Thyroid gland (tissue), 4 donors: Measurements from ENCODE around the gene PDGFA. TPM values are rescaled to one million over a fixed set of nuclear protein-coding genes. Genes with fewer than 3 reads are reported as not detected.
"Not testable (repeated sequence)": the region's sequence is repeated elsewhere in the genome, so short reads cannot be mapped to it uniquely, and the experiment has no call there.

Experiments used
- DNase-seq, 2 donors: peaks; one replicate each; pipeline ENCODE4 v3.0.0-alpha.2; 2019
- H3K27ac ChIP-seq, 3 donors: fragments of 200-600 bp; sonication (generic); 1 replicate in 2 of 3; 2 replicates in 1 of 3; pipeline ENCODE4 v1.5.1; 2016 to 2019; ENCODE audit warnings: mild to moderate bottlenecking in 1 of 3, moderate library complexity in 1 of 3
- H3K27me3 ChIP-seq: fragments of 200-600 bp; sonication (generic); one replicate; pipeline ENCODE4 v1.5.1; 2019
- H3K36me3 ChIP-seq, 2 donors: fragments of 200-600 bp; sonication (generic); one replicate each; pipeline ENCODE4 v1.5.1; 2016 to 2019
- H3K4me1 ChIP-seq, 2 donors: fragments of 200-600 bp; sonication (generic); one replicate each; pipeline ENCODE4 v1.5.1; 2017 to 2019
- H3K4me3 ChIP-seq, 3 donors: fragments of 200-600 bp; sonication (generic); replicated peaks in 1 of 3; 1 replicate in 2 of 3; 2 replicates in 1 of 3; pipeline ENCODE4 v1.5.1; 2016; ENCODE audit warnings: mild to moderate bottlenecking in 1 of 3
- H3K9me3 ChIP-seq: fragments of 200-600 bp; sonication (generic); one replicate; pipeline ENCODE4 v1.5.1; 2017
- CTCF ChIP-seq, 6 experiments: fragments of 200-600 bp in 3 of 6; fragments of 450-650 bp in 3 of 6; sonication (generic) in 3 of 6; IDR thresholded peaks; one replicate each; pipeline ENCODE4 v1.5.1; 2016 to 2019; ENCODE audit warnings: antibody characterized with exemption in 6 of 6, mild to moderate bottlenecking in 2 of 6, inconsistent platforms in 1 of 6, moderate library complexity in 1 of 6
- POLR2A ChIP-seq, 2 donors: fragments of 450-650 bp; IDR thresholded peaks; one replicate each; pipeline ENCODE4 v1.6.1; 2017; ENCODE audit warnings: antibody characterized with exemption in 2 of 2, mild to moderate bottlenecking in 2 of 2, moderate library complexity in 1 of 2
- WGBS, 2 donors: methylation state at CpG; one replicate each; pipeline ENCODE4 v1.1.5; 2017; 5-methylcytosine and 5-hydroxymethylcytosine counted together
- intact Hi-C: fragments of 100-400 bp; cut with DNase I; formaldehyde crosslinking; loops from one replicate; pipeline ENCODE4 v1.15.1; 2023
- total RNA-seq, 4 donors: library from RNA; depleted of rRNA; stranded (reverse); fragments of >200 nt; gene quantifications; one replicate each; pipeline ENCODE4 v1.2.3, GENCODE V29; 2016

PDGFA gene
- total RNA-seq, 4 donors from 2014 or later = 6.6 to 20.0 (median 10.8) TPM

- Histone ChIP-seq H3K4me3 (no peak overlapping the region), H3K4me1 (no peaks in the 10 kb centered on the region), H3K36me3 (no peaks in the 10 kb centered on the region), H3K9me3 (no peaks in the 10 kb centered on the region), H3K27ac (no peak overlapping the region), H3K27me3 (no peaks in the 10 kb centered on the region)
- intact Hi-C loops = no loop called here
- DNase-seq = no peak
- 76 to 78% methylated on average over 20 to 30 of the region's 30 CpGs for WGBS, 2 donors
- TF ChIP-seq CTCF (IDR thresholded peaks at IDR 0.05) = no peak
- TF ChIP-seq POLR2A (IDR thresholded peaks at IDR 0.05) = no peak
Measured at GRCh38 chr7:556291-556826, 36.7 kb upstream of the PDGFA start.

- Histone ChIP-seq H3K9me3 (no peaks in the 10 kb centered on the region), H3K4me1 (no peaks in the 10 kb centered on the region), H3K27me3 (no peaks in the 10 kb centered on the region), H3K36me3 (no peaks in the 10 kb centered on the region), H3K4me3 (no peak overlapping the region), H3K27ac (no peak overlapping the region)
- no peak for TF ChIP-seq CTCF (IDR thresholded peaks at IDR 0.05)
- no peak for TF ChIP-seq POLR2A (IDR thresholded peaks at IDR 0.05)
- intact Hi-C loops = no loop called here
- no peak for DNase-seq
- WGBS, 2 donors = 95 to 97% methylated on average over 8 to 16 of the region's 18 CpGs
Measured at GRCh38 chr7:555551-556160, 36.0 kb upstream of the PDGFA start.

- TF ChIP-seq POLR2A (IDR thresholded peaks at IDR 0.05) (no peak), CTCF (IDR thresholded peaks at IDR 0.05) (no peak)
- no peak overlapping the region for H3K4me3 ChIP-seq
- WGBS, 2 donors = 72 to 85% methylated on average over 6 to 11 of the region's 18 CpGs
- intact Hi-C loops = no loop called here
- DNase-seq = no peak
- no peaks in the 10 kb centered on the region for H3K36me3 ChIP-seq
- no peaks in the 10 kb centered on the region for H3K9me3 ChIP-seq
- H3K27me3 ChIP-seq = no peaks in the 10 kb centered on the region
- H3K27ac ChIP-seq = no peak overlapping the region
- no peaks in the 10 kb centered on the region for H3K4me1 ChIP-seq
Measured at GRCh38 chr7:553636-554111, 34.0 kb upstream of the PDGFA start.

- Histone ChIP-seq H3K4me3 (no peak overlapping the region), H3K9me3 (no peaks in the 10 kb centered on the region)
- 83 to 87% methylated on average over 29 to 36 of the region's 44 CpGs for WGBS, 2 donors
Measured at GRCh38 chr7:552868-553635, 33.4 kb upstream of the PDGFA start.

GRCh38 chr7:552151-552867 is 32.7 kb upstream of the PDGFA start:
- H3K36me3 ChIP-seq, H3K9me3 ChIP-seq, H3K4me3 ChIP-seq, H3K27me3 ChIP-seq, DNase-seq, H3K27ac ChIP-seq, intact Hi-C loops, H3K4me1 ChIP-seq: not testable (repeated sequence)
- WGBS, 2 donors = 82 to 87% methylated on average over 10 to 19 of the region's 32 CpGs

More at GRCh38 chr7:552868-553635, 33.4 kb upstream of the PDGFA start:
- Histone ChIP-seq H3K36me3 (no peaks in the 10 kb centered on the region), H3K27me3 (no peaks in the 10 kb centered on the region), H3K27ac (no peak overlapping the region), H3K4me1 (no peaks in the 10 kb centered on the region)
- intact Hi-C loops = no loop called here
- DNase-seq = no peak
- no peak for TF ChIP-seq POLR2A (IDR thresholded peaks at IDR 0.05)
- no peak for TF ChIP-seq CTCF (IDR thresholded peaks at IDR 0.05)

- 86 to 91% methylated on average over 7 to 9 of the region's 9 CpGs for WGBS, 2 donors
- H3K27me3 ChIP-seq, H3K4me1 ChIP-seq, DNase-seq, H3K36me3 ChIP-seq, intact Hi-C loops, H3K4me3 ChIP-seq, H3K27ac ChIP-seq, H3K9me3 ChIP-seq: not testable (repeated sequence)
Measured at GRCh38 chr7:551615-551970, 31.9 kb upstream of the PDGFA start.
